Activated naive CD4-positive, alpha-beta T cell treated with anti-CD3 and anti-CD28 coated beads, Interleukin-2, amount 50 U/mL, for 16 hours (primary cell): Measurements from ENCODE around the gene FGF18.
A peak's percentile ranks its signal among the peaks of the same experiment; 100 is the strongest.
"Not testable (repeated sequence)": the region's sequence is repeated elsewhere in the genome, so short reads cannot be mapped to it uniquely, and the experiment has no call there.

Experiments used
- DNase-seq: peaks from one replicate; pipeline ENCODE4 v3.0.0-alpha.2; 2020

The FGF18 gene

DNA sequence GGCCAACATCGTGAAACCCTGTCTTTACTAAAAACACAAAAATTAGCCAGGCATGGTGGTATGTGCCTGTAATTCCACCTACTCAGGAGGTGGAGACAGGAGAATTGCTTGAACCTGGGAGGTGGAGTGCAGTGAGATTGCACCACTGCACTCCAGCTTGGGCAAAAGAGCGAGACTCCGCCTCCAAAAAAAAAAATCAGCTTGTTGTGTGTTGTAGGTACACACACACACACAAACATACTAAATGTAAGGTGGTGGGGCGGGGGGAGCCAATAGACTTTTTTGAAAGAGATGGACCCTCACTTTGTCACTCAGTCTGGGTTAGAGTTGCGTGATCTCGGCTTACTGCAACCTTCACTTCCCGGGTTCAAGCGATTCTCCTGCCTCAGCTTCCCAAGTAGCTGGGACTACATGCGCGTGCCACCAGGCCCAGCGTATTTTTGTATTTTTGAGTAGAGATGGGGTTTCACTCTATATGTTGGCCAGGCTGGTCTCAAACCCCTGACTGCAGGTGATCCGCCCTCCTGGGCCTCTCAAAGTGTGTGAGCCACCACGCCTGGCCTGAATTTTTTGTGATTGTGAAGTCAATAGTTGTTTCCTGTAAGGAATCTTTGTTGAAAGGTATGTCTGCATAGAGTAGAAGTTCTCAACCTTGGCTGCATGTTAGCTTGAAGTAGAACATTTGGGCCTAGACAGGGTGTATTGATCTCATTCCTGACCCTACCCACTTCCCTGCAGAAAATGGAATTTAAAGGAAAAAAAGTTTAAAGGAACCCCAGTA lies 18.1 kb upstream of the FGF18 start:
- DNase-seq, result no peak

DNA sequence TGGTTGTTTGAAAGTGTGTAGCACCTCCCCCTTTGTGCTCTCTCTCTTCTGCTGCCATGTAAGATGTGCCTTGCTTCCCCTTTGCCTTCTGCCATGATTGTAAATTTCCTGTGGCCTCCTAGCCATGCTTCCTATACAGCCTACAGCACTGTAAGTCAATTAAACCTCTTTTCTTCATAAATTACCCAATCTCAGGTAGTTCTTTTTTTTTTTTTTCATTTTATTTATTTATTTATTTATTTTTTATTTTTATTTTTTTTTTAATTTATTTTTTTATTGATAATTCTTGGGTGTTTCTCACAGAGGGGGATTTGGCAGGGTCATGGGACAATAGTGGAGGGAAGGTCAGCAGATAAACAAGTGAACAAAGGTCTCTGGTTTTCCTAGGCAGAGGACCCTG lies 16.7 kb upstream of the FGF18 start:
- DNase-seq, result not testable (repeated sequence)

DNA sequence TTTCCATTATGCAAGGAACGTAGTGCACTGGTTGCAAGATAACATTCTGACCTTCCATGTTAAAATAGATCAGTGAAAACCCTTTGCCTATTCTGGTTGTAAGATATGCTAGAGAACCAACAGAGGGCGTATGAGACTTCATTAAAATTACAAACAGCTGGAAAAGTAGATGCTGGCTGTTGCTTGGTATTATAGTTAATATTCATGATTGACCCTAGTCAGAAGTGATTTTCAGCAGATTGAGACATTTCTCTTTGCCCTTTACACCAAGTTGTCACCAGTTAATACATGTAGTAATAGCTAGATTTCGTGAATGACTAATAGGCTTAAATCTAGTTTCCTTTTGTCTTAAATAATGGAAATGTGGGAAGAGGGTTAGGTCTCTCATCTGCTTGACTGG lies 13.8 kb upstream of the FGF18 start:
- no peak for DNase-seq

DNA sequence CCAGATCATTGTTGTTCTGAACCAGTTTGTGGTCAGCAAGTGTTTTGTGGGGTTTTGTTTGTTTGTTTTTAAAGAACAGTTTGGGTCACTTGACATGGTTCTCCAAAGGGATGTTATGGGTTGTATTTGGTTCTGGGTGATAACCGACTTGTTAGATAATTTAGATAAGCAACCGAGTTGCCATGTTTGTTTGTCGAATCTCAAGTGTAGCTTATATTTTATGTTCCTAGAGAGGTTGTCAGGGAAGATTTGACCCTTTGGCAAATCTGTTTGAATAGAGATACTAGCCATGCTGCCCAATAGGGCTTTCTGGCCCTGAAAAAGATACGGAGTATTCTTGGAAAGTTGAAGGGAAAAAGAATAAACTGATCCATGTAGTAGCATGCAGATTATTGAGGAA lies 12.2 kb upstream of the FGF18 start:
- DNase-seq, result no peak

DNA sequence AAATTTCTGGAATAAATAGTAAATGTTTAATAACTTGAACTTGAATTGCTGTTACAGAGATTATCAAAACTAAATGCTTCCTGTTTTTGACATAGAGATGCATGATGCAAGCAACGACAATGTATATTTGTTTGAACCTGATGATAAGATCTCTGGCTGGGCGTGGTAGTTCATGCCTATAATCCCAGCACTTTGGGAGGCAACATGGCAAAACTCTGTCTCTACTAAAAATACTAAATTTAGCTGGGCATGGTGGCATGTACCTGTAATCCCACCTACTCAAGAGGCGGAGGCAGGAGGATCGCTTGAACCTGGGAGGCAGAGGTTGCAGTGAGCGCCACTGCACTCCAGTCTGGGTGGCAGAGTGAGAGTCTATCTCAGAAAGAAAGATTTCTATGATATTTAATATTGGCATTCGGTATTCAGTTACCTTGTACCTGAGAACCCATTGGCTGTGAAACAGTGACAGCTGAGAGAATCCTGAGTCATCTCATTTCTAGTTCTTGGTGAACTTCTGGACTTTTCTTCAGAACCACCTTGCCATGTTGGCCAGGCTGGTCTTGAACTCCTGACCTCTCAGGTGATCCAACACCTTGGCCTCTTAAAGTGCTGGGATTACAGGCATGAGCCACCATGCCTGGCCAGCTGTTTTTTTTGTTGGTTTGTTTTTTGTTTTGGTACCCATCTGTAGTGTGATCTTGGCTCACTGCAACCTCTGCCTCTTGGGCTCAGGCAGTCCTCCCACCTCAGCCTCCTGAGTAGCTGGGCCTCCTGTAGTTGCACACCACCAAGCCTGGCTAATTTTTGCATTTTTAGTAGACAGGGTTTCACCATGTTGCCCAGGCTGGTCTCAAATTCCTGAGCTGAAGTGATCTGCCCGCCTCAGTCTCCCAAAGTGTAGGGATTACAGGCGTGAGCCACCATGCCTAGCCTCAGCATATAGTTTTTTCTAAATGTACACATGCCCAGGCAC lies 10.0 kb upstream of the FGF18 start:
- DNase-seq, result no peak

DNA sequence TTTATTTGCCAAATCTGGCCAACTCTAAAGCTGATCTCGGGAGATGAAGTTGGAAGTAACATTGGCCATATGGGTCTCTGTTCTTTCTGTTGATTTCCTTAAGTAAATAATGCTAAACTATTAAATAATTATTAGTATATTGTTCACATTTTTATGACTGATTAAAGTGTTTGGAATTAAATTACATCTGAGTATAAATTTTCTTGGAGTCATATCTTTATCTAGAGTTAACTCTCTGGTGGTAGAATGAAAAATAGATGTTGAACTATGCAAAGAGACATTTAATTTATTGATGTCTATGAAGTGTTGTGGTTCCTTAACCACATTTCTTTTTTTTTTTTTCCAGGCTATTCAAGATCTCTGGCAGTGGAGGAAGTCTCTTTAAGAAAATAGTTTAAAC lies 9.3 kb upstream of the FGF18 start:
- no peak for DNase-seq

DNA sequence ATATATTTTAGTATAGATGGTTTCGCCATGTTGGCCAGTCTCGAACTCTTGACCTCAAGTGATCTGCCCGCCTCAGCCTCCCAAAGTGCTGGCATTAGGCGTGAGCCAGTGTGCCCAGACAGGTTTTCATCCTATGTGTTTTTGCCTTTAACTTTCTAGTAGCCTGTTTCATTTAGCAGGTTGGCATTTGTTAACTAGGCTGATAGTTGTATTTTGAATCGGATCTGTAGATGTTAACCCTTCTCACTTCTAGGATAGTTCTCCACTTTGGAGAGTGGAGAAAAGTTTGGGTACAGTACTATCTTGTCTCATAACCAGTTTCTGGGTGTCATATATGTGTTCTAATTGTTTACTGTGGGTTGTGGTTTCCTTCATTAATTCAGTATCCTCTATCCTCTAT lies 7.3 kb upstream of the FGF18 start:
- no peak for DNase-seq

DNA sequence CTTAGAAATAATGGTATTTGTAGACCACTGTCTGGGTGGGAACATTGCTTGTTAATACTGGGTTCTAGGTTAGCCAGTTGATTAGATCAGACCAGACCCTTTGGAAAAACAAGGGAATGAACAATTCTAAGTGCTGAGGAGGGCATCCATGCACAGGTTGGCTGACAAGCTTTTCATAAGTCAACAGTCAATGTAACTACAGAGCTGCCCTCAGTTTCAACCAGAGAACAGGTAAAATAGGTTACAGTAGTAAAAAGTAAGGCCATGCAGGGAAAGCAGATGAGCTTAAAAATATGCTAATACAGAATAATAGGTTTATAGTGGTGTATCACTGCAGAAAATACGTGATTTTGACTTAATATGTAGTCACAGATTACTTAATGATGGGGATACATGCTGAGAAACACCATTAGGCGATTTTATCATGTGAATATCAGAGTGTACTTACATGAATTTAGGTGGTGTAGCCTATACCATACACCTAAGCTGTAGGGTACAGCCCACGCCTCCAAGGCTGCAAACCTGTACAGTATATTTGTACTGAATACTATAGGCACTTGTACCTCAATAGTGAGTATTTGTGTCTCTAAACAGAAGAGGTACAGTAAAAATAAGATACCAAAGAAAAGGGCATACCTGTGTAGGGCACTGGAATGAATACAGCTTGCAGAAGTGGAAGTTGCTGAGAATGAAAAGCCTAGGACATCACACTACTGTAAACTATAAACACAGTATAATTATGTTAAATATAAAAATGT lies 6.1 kb upstream of the FGF18 start:
- DNase-seq, result no peak

DNA sequence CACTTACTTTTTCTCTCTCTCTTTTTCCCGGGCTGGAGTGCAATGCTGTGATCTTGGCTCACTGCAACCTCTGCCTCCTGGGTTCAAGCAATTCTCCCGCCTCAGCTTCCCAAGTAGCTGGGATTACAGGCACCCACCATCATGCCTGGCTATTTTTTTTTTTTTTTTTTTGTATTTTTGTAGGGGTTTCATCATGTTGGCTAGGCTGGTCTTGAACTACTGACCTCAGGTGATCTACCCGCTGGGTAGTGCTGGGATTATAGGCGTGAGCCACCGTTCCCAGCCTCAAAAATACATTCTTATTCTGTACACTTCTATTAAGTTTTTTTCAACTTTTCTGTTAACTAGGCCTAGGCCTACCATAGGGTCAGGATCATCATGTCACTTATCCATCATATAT lies 5.5 kb upstream of the FGF18 start:
- not testable (repeated sequence) for DNase-seq

DNA sequence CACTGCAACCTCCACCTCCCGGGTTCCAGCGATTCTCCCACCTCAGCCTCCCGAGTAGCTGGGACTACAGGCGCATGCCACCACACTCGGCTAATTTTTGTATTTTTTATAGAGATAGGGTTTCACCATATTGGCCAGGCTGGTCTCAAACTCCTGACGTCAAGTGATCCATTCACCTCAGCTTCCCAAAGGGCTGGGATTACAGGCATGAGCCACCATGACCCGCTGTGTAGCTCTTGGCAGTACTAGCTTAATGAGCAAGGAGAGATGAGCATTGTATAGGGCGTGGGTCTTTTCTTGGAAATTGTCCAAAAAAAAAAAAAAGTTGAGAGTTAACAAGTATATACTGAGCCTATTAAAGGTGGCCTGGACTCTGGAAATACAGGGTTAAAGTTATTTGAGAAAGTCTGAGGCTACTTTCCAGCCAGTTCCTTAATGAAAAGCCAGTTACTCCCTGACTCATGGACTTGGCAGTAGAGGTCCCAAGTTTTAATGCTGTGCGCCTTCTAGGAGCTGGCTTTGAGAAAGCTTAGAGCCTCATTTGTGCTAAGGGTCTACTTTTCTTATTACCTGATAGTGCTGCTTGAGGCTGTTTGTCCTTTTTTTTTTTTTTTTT lies 4.2 kb upstream of the FGF18 start:
- DNase-seq, result no peak

DNA sequence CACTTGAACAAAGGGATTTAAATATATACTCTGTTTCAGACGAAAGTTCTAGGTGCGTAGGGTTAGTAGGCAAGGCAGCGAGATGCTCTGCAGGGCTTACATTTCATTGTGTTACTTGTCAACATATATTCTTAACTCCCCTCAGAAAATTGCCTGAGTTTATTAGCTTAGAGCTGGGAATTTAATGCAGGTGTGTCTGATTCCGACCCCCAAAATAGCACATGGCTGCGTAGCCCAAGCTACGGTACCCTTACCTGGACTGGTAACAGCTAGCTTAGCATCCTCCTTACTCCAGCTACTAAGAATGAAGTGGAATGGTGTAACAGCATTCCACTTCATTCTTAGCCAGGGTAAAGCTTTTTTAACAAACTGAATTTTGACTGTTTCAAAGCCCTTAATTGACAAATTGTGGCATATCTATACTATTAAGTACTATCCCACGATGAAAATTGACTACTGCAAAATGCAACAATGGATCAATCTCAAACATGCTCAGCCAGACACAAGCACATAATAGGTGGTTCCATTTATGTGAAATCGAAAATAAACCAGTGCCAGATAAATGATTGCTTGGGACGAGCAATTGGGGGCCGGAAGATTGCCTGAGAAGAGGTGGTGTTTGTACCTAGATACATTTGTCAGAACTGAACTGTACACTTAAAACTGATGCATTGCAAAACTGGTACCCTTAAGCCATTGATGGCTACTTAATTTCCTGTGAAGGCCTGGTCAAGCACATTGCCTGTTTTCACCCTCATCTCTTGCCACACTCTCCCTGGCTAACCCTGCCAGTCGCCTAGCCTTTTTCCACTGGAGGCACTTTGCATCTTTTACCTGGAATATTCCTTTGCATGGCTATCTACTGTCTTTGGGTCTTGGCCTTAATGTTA lies 3.0 kb upstream of the FGF18 start:
- DNase-seq, result no peak

DNA sequence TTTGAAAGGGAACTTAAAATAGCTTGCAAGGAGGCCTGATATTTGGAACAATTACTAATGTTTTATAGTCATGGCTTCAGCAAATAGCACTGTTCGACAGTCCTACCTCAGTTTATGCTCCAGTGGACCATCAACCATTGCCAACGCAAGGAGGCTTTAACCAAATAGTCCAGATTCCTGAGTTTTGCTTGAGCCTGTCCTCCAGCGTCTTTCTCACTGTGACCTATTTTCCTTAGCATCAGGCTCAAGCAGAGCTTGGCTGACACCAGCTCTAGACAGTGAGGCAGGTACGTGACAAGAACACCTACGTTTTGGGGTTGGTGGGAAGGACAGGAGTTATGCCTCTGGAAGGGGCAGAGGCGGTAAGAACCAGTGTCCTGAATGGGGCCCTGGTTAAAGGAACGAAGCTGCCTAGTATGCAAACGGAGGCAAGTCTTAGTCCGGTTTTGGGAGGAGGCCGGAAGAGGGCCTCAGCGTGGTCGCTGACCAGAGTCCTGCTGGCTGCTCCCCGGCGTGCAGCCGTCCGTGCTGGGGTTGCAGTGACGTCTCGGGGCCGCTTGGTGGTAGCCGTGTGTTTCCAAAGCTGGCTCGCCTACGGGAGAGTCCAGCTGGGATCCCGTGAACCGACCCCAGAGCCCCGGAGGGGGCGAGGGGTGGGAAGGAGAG lies 998 bp upstream of the FGF18 start:
- DNase-seq, result peak; percentile 51

DNA sequence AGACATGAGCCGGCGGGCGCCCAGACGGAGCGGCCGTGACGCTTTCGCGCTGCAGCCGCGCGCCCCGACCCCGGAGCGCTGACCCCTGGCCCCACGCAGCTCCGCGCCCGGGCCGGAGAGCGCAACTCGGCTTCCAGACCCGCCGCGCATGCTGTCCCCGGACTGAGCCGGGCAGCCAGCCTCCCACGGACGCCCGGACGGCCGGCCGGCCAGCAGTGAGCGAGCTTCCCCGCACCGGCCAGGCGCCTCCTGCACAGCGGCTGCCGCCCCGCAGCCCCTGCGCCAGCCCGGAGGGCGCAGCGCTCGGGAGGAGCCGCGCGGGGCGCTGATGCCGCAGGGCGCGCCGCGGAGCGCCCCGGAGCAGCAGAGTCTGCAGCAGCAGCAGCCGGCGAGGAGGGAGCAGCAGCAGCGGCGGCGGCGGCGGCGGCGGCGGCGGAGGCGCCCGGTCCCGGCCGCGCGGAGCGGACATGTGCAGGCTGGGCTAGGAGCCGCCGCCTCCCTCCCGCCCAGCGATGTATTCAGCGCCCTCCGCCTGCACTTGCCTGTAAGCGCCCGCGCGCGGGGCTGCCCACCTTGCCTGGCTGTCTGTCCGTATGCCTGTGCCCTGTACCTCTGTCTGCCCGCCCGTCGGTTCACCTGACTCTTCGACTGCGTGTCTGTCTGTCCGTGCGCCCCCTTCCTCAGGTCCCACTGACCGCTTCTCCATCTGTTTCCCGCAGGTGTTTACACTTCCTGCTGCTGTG lies 412 bp downstream of the FGF18 start:
- DNase-seq, result peak; percentile 54

DNA sequence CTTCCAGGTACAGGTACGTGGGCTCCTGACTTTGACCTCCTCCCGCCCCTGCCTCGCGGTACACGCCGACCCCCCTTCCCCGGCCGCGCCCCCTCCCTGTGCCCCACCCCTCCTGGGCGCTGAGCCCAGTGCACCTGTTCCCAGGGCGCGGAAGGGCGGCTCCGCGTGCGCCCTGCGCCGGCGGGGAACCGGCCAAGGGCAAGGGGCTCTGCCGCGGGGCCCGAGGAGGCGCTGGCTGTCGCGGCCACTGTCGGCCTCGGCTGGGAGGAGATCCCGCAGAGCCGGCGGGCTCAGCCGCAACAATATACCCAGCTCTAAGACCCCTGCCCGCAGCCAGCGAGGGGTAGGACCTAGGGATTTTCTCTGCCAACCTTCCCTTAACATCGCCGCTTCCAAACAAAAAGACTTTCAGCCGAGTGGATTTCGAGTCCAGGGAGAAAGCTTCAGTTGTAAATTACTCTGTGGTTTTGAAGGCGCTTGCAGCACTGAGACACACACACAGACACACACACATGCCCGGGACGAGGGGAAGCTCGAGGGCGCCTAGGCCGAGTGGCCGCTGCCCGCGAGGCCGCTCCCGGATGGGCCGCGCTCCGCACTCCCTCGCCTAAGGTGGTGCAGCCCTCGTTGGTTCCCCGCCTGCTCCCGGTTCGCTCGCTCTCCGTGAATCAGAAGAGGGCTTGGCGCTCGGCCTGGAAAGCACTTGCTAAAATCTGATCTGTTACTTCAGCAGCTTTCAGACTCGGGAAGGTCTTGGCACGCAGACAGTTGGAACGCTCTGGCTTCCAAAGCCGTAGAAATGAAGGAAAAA lies 1.2 kb downstream of the FGF18 start:
- no peak for DNase-seq

DNA sequence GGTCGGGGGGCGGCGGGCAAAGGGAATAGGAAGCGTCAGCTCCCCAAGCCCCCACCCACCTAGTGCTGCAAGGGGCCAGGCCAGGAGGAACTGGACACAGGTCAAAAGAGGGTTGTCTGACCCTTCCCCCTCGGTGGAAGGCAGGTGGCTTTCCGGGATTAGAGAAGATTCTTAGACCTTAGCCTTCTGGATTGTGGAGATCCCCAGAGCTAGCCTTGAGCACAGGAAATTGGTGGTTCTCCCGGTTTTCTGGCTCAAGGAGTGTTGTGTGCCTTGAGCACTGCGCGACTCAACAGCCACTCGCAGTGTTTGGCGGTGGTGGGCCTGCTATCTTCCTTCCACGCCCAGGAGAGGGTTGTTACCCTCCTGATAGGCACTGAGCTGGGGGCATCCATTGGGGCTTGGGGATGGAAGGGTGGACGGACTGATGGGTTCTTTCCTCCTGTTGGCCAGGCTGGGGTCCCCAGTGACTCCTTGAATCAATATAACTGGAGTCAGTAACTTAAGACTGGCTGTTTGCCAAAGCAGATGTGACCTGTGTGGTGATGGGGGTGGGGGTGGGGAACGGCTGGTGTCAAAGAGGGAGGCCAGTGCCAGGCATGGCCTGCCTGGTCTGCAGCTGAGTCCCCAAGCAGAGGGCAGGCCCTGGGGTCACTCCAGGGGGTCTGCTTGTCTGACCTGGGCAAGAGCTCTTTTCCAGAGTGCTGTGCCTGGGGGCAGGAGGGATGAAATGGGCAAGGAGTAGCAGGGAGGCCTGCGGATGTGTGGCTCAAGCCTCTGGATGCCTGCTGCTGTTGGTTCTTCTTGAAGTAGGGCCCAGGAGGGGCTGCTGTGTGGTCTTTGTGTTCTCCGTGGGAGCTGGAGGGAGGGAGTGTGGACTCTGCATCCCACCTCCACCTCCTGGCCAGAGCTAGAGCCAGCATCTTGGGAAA lies 2.1 kb downstream of the FGF18 start:
- no peak for DNase-seq

DNA sequence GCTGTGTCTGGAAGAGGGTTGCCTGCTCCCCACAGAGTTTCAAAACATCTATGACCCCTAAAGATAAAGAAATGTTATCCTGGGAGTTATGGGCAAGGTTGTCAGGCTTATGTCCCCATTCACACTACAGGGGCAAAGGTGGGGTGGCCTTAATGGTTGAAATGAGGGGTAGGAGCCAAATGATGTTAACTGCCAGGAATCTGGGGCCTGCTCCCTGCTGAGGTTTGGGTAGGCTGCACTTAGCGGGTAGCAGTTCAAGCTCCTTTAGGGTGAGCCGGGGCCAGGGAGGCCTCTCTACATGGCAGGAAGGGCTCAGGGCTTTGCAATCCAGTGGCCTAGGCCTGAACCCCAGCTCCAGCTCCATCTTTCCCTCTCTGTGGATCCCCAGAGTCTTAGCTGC lies 3.0 kb downstream of the FGF18 start:
- DNase-seq, result no peak

DNA sequence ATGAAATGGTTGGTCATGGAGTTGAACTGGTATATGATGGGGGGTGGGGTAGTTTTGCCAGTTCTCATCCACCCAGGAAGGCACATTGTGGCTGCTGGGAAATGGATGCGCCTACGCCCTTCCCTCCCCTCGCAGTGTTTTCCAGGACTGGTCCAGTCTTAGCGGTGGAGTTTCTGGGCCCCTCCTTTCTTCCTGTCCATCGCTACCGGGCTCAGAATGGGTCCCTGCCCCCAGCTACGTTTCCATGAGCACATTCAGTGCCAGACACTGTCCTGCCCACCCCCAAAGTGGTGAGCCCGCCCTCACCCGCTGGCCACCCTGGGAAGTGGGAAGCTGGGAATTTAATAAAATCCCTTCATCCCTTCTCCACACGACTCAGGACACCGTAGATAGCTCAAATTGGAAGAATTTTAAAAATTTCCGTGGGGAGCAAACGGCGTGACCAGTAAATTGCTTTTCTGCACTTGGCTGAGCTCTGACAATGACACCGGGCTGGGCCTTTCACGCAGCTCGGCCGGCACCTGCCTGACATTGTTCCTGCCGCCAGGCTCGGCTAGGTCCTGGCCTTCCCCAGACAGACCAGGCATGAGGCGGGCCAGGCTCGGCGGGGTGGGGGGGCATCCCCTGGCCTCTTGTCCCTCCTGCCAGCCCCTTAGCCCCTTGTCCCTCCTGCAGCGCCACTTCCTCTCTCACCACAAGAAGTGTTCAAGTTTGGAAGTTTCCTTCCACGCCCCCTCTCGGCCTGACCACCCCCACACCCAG lies 3.6 kb downstream of the FGF18 start:
- DNase-seq, result no peak

DNA sequence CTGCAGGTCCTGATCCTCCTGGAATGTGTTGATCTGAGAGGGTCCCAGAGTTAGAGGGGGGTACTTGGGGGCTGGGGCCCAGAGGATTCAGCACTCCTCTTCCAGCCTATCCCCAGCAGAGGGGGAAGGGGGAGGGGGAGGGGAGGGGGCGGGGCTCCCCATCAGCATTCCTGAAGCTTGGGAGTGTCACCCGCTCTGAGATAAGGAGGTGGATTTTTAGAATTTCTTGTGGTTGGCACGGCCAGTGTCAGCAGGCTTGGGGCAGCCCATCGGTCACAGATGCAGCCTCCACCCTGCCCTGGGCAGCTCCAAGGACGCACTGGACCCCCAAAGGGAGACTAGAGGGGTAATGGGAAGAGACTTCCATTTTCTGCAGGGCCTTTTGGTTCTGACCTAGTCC lies 5.3 kb downstream of the FGF18 start:
- no peak for DNase-seq
